Epithelial cell of proximal tubule (primary cell): Measurements from ENCODE around the gene COG5. TPM values are rescaled to one million over a fixed set of nuclear protein-coding genes. Genes with fewer than 3 reads are reported as not detected.

Experiments
- DNase-seq: peaks from one replicate; pipeline ENCODE4 v3.0.0-alpha.2; 2011; ENCODE audit warnings: low read depth
- H3K4me3 ChIP-seq: 2 replicates; pipeline ENCODE4 v1.5.1; 2011; ENCODE audit warnings: low read depth, mild to moderate bottlenecking, low read length
- total RNA-seq: library from RNA; depleted of rRNA; stranded (reverse); fragments of >200 nt; gene quantifications from 2 replicates; pipeline ENCODE4 v1.2.3, GENCODE V29; 2015
- TF ChIP-seq, protein P1 (sequence below): conservative IDR thresholded peaks from 2 replicates; pipeline ENCODE4 v1.5.1; 2012; ENCODE audit warnings: low read depth, mild to moderate bottlenecking, low read length

The COG5 gene
- total RNA-seq, 1 donor from 2014 or later = 31.4 TPM

DNA sequence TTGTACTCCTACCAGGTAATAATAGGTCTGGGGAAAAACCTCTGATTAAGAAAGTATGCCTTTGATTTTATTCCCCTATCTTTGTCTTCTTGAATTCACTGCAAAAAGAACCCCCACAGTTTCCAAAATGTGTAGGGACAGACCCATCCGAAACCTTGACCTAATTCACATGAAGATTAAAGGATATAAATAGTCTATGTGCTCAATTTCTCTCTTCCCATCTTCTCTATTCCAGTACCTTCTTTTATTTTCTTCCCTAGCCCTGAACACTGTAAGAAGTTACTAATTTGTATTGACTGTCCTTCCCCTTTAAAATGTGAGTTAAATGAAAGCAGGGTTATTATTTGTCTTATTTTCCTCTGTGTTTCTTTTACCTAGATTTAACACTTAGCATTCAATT lies 259.7 kb downstream of the COG5 start:
- H3K4me3 ChIP-seq = no peak overlapping the region
- TF ChIP-seq, protein P1, sequence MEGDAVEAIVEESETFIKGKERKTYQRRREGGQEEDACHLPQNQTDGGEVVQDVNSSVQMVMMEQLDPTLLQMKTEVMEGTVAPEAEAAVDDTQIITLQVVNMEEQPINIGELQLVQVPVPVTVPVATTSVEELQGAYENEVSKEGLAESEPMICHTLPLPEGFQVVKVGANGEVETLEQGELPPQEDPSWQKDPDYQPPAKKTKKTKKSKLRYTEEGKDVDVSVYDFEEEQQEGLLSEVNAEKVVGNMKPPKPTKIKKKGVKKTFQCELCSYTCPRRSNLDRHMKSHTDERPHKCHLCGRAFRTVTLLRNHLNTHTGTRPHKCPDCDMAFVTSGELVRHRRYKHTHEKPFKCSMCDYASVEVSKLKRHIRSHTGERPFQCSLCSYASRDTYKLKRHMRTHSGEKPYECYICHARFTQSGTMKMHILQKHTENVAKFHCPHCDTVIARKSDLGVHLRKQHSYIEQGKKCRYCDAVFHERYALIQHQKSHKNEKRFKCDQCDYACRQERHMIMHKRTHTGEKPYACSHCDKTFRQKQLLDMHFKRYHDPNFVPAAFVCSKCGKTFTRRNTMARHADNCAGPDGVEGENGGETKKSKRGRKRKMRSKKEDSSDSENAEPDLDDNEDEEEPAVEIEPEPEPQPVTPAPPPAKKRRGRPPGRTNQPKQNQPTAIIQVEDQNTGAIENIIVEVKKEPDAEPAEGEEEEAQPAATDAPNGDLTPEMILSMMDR = no peak
- no peak for DNase-seq

DNA sequence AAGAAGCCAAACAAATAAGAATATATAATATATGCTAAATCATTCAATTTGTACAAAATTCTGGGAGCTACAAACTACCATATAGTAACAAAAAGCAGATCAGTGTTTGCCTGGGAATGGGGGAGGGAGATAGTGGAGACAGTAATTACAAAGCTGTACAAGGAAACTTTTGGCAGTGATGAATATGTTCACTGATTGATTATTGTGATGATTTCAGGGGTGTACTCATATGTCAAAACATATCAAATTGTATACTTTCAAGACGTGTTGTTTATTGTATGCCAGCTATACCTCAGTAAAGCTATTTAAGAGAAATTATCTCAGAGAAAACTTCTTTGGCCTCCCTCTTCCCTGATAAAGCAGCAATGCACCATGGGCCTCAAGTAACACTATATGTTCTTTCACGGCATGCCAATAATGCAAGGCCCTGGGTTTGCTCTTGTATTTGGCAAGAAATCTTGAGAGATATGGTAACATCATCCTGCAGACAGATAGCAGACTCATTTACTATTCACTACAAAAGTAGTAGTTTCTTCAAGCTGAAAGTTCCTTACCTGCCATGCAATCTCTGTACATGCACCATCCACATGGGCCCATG lies 261.4 kb downstream of the COG5 start:
- no peak for DNase-seq
- H3K4me3 ChIP-seq = no peak overlapping the region
- TF ChIP-seq, protein P1 = no peak

DNA sequence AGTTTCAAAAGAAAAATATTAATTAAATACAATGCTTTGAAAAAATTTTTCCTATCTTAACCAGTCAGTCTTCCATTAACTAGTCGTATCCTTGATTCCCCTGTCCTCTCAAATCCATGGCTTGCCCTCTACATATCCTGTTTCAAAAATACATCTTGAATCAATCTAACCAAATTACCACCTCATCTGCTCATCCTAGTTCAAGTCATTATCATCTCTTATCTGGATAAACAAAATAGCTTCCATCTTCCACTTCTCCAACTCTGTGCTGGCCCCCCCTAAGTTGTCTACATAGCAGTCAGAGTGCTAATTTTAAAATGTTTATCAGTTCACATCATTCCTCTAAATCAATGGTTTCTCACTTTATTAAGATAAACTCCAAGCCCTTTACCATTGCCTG lies 269.5 kb downstream of the COG5 start:
- TF ChIP-seq, protein P1 = no peak
- H3K4me3 ChIP-seq = no peak overlapping the region
- no peak for DNase-seq

DNA sequence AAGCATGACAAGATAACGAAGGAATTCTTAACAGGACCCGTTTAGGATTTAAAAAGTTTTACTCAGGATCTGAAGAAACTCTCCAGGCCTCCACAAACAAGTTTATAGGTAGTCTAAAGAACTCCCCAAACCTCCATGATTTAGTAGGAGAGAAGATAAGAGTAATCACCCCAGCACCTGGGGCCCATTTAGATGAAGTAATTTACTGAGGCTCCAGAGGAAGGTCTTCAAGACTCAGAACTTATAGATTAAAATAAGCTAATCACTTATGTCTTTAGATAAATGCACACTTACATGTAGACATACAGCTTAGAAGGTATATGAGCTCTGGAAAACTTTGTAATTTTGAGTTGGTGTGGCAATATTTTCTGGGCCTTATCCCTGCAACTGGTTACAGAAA lies 271.1 kb downstream of the COG5 start:
- TF ChIP-seq, protein P1 = no peak
- no peak for DNase-seq
- H3K4me3 ChIP-seq = no peak overlapping the region

DNA sequence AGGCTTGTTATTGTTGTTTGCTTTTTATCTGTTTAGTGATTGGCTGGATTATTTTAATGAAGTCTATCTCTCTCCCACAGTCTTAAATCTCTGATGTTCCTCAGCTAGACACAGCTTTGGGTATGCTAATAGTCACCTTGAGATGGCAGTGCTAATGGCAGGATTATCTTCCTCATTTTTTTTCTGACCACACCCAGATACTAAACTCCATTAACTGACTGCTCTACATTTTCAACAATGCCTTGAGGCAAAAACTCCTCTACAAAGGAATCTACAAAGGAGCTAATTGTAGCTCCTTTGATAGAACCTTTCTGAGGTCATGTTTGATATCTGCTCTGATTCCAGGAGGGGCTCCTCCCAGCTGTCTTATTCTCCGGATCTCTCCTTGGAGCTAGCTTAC lies 272.3 kb downstream of the COG5 start:
- no peak for DNase-seq
- TF ChIP-seq, protein P1 = no peak
- no peak overlapping the region for H3K4me3 ChIP-seq

DNA sequence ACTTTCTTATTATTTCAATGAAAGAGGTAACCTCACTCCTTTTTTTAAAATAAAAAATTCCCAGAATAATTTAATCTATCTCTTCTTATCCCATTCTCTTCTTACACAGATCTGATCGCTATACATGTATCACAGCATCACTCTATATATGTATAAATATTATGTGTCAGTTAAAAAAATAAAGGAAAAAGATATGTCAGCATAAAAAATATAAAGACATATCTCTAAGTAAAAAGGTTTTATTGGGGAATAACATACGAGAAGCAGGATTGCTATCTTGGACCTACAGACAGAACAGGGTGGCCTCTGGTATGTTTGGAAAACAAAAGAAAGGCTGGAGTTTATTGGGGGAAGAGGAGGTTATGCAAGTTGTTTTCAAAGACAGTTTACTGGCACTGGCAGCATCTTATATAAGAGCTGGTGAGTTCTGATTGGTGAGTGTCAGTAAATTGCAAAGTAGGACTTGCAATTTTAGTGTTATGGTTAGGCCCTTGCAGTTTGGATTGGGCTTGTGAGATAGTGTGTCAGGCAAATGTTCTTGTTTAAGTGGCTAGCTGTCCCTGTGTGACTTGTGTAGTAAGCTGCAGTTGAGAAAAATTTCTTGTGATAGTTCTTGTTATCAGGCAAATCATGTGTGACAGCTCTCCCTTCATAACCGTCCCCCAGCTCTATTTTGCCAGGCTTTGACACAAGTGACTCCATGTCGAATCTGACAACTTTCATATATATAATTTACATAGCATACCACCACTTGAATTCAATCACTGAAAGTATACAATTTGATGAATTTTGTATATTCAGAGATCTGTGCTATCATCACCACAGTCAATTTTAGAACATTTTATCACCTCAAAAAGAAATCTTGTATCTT lies 276.7 kb downstream of the COG5 start:
- no peak overlapping the region for H3K4me3 ChIP-seq
- no peak for DNase-seq
- TF ChIP-seq, protein P1 = no peak
